Effector CD4-positive, alpha-beta T cell (primary cell): Measurements from ENCODE around the gene MAP3K8.
"Not testable (repeated sequence)": the region's sequence is repeated elsewhere in the genome, so short reads cannot be mapped to it uniquely, and the experiment has no call there.

Experiments used
- DNase-seq: peaks from one replicate; pipeline ENCODE4 v3.0.0-alpha.2; 2020

The MAP3K8 gene

DNA sequence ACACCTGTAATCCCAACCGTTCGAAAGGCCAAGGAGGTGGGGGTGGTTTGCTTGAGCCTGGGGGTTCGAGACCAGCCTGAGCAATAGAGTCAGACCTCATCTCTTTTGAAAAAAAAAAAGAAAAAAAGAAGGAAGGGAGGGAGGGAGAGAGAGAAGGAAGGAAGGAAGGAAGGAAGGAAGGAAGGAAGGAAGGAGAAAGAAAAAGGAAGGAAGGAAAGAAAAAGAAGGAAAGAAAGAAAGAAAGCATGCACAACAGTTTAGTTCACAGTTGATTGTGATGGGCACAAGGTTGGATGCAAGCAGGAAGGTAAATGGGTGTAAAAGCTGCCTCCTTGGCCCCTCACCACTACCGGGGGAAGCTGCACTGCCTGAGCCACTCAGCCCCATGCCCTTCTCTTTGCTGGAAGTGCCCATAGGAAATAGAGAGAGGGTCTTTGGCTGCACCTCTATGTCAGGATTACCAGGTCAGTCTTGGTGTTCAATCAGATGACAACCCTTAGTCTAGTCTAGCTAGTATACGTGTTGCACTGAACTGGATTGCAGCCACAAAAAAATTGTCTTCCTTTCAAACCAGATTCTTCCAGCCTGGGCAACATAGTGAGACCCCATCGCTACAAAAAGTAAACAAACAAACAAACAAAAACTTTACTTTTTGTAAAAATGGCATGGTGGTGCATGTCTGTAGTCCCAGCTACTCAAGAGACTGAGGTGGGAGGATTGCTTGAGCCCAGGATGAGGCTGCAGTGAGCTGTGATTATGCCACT is 20.0 kb downstream of the MAP3K8 start:
- DNase-seq, result no peak

DNA sequence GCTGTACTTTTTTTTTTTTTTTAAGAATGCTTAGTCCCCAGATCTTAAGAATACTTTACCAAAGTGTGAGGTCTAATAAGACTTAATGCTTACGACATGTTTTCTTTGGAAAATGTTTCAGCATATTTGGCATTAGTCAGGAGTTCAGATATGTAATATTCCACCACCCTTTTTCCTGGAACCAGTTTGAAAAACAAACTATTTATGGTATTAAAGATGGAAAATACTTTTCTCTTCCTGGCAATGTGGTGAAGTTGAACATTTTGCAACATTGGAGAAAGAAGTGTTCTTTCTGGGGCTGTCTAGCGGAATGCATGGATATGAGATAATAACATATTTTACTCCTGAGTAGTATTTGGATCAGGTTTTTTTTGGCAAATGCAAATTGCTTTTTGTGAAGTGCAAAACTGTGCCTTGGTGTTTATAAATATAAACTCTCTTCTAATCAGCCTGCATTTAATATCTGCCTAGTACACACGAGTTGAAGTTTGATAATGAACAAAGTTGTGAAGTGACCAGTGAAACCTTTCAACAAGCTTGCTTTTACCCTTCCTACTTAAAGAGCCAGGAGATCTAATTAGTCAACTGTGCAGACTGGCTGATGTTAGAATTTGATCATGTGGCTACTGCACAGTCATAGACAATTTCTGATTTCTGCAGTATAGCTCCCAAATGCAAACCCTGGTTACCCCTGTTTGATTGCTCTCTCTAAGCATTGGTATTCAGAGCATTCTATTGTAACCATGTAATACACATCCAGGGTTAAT is 20.9 kb downstream of the MAP3K8 start:
- no peak for DNase-seq

DNA sequence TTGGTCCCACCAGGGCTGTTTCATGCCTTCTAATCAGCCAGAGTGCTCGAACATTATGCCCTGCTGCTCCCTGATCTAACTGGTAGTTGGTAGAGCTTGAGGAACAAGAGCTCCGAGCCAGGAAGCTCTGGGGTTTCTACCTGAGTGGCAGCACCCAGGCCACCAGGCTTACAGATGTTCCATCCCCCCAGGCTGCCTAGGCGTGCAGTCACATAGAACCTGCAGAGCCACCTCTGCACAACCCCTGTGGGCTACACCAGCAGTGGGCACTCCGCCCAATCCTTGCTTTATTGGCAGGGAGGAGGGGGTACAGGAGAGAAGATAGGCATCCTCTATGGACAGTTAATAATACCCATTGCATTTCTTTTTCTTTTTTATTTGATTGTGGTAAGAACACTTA is 21.8 kb downstream of the MAP3K8 start:
- peak; percentile 12 for DNase-seq

DNA sequence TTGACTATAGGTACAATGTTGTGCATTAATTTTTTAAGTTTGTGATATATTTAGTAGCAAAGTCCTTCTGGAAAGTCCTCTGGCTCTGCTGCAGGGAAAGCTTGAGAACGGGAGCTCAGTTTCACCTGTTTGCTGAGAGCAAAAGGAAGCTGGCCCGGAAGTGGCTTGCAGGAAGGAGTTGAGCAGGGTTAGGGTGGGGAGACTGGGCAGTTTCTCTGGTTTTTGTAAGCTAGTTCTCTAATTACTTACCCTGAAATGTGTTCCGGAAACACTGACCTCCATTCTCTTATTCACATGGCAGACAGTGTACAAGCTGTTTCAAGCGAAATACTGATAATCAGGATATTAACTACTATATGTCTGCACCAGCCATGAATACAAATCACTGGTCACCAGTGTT is 22.3 kb downstream of the MAP3K8 start:
- peak; percentile 18 for DNase-seq

DNA sequence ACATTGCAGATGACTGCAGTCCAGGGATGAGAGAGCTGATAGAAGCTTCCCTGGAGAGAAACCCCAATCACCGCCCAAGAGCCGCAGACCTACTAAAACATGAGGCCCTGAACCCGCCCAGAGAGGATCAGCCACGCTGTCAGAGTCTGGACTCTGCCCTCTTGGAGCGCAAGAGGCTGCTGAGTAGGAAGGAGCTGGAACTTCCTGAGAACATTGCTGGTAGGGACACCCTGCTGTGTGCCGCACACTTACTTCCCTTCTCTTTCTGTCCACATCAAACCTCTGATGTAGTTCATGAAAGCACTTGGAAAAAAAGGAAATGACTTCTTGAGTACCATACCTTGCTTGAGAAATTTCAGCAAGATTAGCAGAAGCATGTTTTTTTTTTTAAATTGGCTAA is 25.3 kb downstream of the MAP3K8 start:
- DNase-seq, result no peak

DNA sequence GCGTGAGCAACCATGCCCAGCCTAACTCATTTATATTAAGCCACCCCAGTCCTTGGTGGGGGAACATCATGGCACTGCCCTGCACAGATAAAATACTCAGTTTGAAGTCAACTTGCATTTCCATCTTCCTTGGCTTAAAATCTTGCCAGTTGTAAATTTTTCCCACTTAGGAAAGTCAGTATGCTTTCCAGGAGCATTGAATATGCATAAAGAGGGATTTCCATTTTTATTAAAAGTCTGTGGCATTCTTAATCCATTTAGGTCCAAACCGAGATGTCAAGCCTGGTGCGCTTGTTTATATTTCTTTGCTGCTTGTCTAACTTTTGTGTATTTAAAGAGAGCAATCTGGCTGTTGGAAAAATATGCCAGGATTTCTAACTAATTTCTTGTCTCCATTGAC is 26.1 kb downstream of the MAP3K8 start:
- no peak for DNase-seq

DNA sequence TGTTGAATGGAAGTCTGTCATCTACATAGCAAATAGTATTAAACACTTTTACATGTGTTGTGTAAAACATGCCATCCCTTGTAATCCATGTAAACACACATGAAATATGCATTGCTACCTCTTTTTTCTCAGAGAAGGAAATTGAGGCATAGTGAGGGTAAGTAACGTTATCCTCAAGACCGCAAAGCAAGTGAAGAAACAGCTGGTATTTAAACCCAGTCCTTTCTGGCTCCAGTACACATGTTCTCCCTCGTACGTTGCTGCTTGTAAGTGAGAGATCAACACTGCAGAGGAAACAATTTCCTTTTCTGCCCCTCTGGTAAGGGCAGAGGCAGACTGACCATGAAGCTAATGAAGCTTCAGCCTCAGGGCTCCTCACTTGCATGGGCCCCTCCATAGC is 28.5 kb downstream of the MAP3K8 start:
- DNase-seq, result no peak

DNA sequence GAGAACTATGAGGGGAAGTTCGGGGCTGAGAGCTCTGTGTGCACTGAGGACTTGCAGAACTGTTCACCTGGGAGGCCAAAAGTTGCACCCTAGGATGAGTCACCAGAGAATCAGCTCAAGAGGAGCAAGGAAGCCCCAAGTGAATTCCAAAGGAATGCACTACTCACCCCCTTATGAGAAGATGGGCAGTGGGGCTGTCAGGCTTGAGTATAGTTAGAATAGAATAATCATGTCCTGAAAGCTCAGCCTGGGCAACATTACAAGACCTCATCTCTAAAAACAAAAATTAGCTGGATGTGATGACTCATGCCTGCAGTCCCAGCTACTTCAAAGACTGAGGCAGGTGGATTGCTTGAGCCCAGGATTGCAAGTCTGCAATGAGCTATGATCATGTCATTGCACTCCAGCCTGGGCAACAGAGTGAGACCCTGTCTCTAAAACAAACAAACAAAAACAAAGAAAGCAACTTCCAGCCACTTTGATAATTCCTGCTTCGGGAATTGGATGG is 30.0 kb downstream of the MAP3K8 start:
- DNase-seq, result no peak

DNA sequence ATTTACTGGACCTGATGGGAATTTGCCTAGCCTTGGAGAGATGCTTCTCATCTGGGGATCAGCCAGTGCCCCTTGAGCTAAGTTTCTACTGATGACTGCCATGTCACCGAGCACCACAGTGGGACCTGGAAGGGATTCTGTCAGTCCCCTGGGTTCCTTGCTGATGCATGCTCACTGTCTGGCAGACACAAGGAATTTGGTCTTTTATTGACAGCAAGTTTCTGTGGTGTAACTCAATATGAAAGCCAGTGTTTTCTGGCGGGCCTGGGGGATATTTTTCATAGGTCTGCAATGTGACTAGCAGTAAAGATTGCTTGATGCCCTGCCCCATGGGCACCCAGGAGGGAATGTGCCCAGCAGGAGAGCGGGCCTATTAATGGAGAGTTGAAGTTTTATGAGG is 30.7 kb downstream of the MAP3K8 start:
- DNase-seq, result no peak

DNA sequence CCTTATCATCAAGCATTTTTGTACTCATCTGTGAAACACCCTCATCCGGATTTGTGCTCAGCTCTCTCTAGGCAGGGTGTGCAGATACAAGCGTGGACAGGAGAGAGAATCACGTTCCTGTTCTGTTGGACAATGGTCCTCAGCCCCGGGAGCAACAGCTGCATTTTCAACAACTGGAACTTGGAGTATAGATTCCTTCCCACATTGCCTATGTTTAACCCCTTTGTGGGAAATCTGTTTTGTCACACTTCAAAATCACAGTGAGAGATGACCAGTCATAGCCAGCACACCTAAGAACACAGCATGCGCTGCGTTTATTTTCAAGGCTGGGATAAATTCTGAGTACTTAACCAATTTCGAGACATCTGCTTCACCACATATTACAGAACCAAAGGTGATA is 32.5 kb downstream of the MAP3K8 start:
- DNase-seq, result no peak

DNA sequence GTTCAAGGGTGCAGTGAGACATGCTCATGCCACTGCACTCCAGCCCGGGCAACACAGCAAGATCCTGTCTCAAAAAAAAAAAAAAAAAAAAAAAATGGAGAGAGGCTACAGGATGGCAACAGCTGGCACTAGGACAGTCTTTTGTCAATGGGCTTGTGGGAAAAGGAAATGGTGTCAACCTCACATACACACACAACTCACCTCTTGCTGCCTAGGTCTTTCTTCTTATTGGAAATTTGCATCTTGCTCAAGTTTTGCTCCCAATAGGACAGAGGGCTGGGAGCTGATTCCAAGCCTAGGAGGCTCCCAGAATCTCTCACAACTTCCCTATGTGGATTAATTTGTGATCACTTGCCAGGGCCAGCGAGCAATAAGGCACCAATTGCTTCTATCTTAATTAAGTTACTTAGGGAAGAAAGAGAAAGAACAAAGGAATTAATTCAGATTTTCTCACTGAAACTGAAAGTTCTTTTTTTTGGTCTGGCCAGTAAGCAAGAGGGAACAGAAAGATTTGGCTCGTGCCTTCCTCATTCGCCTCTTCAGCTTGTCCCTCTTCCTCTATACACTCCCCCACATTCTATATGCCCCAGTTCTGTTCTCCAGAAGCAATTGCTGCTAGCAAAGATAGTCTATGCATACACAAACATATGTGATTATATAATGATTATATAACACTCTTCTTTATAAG is 33.8 kb downstream of the MAP3K8 start:
- no peak for DNase-seq

DNA sequence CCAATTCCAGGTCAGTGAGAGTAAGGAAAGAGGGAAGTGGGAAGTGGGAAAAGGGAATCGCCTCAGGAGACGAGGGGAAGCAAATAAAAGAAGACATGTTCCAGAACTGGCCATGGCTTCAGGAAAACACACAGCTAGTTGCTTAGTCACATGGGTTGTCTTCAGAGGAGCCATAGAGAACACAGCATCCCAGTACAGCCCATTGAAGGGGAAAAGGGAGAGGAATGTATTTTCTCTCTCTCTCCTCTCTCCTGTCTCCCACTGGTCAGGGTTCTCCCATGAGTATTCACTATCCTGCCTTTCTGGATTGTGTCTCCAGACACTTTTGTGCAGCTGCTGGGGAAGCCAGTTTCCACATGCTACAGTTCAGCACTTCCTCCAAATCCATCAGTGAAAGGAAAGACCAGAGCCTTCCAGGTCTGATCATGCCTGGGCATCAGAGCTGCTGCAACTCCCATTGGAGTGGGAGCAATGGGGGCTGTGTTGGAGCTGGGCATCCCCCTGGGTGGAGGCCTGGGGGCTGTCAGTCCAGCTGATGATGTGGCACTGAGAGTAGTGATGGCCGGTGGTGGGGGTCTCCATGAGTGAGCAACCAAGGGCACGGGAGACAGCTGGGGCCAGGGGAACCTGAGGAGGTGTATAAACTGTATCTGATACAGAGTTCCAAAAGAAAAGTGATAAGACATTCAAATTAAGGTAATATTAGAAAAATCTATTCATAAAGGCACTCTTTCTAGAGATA is 38.6 kb downstream of the MAP3K8 start:
- DNase-seq, result no peak

DNA sequence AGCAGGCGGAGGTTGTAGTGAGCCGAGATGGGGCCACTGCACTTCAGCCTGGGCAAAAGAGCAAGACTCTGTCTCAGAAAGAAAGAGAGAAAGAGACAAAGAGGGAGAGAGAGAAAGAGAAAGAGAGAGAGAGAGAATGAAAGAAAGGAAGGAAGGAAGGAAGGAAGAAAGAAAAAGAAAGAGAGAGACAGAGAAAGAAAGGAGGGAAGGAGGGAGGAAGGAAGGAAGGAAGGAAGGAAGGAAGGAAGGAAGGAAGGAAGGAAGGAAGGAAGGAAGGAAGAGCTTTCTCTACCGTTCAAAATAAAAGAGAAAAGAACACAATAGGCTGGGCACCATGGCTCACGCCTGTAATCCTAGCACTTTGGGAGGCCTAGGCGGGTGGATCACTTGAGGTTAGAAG is 41.5 kb downstream of the MAP3K8 start:
- DNase-seq, result not testable (repeated sequence)

DNA sequence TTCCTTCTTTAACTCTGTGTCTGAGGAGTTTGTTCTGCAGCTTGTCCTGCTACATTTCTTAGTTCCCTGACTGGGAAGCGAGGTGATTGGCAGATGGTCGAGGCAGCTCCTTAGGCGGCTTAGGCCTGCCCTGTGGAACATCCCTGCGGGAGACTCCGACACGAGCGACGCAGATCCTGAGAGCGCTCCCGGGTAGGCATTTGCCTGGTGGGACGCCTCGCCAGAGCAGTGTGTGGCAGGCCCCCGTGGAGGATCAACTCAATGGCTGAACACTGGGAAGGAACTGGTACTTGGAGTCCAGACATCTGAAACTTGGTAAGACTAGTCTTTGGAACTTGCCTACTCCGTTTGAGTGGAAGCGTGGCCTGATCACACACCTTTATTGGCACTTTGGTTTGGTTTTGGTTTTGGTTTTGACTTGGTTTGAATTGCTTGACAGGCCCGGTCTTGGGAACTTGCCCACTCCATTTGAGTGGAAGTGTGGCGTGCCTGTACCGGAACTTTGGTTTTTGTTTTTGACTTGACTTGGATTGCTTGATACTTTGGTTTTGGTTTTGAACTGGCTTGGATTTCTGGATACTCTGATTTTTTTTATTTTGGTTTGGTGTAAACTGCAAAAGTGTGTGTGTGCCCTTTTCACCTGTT is 42.6 kb downstream of the MAP3K8 start:
- no peak for DNase-seq

DNA sequence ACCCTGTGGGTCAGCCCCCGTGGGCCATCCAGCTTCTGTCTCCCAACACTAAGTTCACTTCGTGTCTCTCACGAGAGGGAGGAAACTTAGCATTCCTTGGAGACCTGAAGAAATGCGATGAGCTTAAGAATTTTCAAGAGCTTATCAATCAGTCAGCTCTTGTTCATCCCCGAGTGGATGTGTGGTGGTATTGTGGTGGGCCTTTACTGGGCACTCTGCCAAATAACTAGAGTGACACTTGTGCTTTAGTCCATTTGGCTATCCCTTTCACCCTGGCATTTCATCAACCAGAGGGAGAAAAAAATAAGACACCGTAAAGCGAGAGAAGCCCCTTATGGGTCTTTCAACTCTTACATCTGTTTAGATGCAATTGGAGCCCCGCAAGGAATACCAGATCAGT is 45.5 kb downstream of the MAP3K8 start:
- not testable (repeated sequence) for DNase-seq

DNA sequence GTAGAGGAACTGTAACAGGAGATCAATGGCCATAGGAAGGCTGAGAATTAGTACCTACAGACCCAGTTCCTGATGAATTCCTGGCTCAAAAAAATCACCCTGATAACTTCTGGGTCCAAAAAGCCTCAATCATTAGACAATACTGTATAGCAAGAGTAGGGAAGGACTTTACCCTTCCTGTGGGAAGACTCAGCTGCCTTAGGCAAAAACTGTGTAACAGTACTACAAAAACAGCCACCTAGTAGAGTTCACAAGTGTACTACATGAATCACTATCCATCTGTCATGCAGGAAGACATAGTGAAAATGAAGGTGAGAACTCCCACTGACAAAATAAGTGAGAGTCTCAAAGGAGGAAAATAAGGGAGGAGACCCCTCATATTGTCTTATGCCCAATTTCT is 47.6 kb downstream of the MAP3K8 start:
- no peak for DNase-seq

DNA sequence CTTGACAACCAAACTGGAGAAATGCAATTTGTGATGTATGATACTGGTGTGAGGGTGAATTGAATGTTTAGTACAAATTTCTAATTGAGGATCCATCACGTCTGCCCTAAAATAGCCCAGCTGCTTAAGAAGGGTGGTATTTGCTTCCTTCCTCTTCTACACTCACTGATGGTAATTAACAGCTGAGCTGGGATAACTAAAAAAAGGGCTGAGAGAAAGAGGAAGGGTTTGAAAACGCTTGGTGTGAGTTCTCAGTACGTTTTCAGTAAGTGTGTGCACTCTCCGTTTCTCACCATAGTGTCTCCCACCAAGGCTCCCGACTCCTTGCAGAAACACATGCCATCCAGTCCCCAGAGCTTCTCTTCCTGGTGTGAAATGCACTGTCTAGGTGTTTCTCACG is 54.3 kb downstream of the MAP3K8 start:
- no peak for DNase-seq

DNA sequence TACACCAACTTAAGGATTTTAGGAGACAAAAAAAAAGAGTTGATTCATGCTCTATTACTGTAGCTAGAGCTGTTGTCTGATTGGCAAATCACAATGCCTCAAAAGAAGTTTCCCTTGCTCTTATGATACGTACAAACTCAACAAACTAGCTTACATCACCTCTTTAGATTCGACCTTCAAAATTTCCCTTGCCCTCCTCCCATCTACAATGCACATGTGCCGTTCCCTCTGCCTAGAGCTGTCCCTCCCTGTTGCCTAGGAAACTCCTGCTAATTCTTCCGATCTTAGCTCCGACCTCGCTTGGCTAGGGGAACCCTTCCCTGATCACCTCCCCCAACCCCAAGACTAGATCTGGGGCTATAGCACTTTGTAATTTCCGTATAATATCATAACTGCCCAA is 55.4 kb downstream of the MAP3K8 start:
- DNase-seq, result no peak

DNA sequence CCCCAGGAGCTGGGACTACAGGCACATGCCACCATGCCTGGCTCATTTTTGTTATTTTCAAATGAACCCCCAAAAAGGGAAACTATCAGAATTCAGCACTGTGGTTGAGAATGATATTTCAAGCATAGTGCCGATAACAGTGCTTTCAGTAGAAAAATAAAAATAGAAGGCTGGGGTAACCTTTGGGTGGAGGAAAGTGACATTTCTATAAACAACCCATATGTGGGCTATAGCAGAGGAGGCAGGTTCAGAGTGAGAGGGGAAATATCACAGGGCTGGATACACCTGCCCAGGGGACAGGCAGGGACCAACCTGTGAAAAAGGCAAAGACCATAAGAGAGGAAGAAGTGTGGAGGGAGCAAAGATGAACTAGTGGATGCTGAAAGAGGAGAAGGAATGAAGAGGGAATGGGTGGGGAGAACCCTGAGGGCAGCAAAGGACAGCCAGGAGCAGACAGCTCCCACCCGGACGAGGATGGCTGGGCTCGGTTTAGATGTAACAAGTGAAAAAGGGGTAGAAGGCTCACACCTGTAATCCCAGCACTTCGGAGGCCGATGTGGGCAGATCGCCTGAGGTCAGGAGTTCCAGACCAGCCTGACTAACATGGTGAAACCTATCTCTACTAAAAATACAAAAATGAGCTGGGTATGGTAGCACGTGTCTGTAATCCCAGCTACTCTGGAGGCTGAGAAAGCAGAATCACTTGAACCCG is 56.5 kb downstream of the MAP3K8 start:
- DNase-seq, result no peak

DNA sequence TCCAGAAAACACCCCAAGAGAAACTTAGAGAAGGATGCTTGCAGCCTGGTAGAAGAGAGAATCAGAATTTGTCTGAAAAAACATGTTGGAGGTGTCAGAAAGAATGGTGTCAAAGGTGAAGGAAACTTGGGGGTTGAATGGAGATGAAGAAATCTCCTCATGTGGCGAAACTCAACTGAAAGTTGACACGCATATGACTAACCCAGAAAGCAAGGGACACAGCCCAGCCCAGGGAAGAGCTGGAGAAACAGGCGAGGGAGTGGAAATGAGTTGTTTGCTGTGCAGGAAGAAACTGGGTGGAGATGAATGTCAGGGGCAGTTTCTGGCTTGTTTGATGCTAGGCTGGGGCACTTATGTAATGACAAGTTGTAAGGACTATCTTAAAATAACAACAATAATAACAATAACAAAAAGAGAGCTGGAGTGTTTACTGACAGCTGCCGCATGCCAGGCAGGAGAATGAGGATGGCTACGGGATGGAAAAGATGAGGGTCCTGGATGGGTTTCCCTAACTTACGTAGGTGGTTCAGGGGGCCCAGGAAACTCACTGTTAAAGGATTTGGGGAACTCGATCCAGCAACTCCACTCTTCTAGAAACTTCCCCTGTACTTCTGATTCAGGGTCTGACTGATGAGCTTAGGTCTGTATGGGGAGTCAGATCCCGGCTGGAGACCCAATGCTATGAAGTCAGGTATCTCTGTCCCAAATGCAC is 57.4 kb downstream of the MAP3K8 start:
- no peak for DNase-seq

DNA sequence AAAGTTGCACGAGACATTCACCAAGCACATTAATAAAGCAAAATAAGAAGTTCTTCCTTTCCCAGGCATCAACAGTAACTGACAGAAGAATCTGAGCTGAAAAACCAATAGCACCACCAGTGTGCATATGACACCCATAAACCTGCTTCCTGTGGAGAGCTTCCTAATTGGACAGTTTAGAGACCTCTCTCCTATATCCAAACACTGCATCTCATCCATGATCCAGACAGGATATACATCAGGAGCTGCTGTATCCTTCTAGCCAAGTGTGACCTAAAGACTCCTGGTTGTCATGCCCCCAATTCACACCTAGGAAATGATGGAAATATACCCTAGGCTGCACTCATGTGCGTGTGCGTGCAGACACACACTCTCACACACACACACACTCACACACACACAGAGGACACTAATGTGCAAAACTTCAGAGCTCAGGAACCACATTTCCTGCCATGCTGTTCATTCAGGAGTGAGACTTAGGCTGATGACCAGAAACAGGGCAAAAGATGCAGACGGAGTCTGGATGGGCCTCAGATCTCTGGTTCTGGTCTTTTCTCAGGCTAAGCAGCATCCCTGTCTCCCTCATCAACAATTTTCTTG is 58.0 kb downstream of the MAP3K8 start:
- no peak for DNase-seq
